ENCODE measurements around the gene FMO1. TPM values are rescaled to one million over a fixed set of nuclear protein-coding genes. Genes with fewer than 3 reads are reported as not detected.
"Not testable (repeated sequence)": the region's sequence is repeated elsewhere in the genome, so short reads cannot be mapped to it uniquely, and the experiment has no call there.

The FMO1 gene
- total RNA-seq, 1 donor from 2014 or later = 1.1 TPM

DNA sequence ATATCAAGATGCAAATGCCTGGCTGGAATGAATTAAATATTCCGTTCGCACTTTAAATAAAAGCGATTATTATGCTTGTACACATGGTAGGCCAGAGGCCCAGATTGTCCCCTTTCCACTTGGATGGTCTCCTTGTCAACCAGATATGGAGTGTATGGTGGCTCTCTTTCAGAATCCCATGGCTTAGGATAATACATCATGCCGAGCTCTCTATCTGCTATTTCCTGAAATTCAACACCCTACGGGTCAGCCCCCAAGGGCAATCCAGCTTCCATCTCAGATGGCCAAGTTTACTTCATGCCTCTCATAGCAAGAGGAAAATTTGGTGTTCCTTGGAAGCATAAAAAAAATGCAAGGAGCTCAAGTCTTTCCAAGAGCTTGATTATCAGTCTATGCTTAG is 25.4 kb upstream of the FMO1 start:
- TF ChIP-seq, protein P1, sequence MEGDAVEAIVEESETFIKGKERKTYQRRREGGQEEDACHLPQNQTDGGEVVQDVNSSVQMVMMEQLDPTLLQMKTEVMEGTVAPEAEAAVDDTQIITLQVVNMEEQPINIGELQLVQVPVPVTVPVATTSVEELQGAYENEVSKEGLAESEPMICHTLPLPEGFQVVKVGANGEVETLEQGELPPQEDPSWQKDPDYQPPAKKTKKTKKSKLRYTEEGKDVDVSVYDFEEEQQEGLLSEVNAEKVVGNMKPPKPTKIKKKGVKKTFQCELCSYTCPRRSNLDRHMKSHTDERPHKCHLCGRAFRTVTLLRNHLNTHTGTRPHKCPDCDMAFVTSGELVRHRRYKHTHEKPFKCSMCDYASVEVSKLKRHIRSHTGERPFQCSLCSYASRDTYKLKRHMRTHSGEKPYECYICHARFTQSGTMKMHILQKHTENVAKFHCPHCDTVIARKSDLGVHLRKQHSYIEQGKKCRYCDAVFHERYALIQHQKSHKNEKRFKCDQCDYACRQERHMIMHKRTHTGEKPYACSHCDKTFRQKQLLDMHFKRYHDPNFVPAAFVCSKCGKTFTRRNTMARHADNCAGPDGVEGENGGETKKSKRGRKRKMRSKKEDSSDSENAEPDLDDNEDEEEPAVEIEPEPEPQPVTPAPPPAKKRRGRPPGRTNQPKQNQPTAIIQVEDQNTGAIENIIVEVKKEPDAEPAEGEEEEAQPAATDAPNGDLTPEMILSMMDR (IDR thresholded peaks at IDR 0.05) = no peak
- Mint-ChIP-seq H3K27me3 (peaks cover 4% of the 10 kb centered on the region), H3K4me3 (no peak overlapping the region), H3K4me1 (no peaks in the 10 kb centered on the region), H3K36me3 (ENCODE audit: low read depth) (no peaks in the 10 kb centered on the region), H3K27ac (no peak overlapping the region), H3K9me3 (peaks cover 3% of the 10 kb centered on the region)
- ATAC-seq (ENCODE audit: low read depth) (no peak), DNase-seq (no peak)
- CTCF ChIA-PET = interaction anchor here (1.0 kb wide), 1 partner anchor 91 kb away, joined by 3 read pairs; the partner anchor contains the start of gene FMO4
- intact Hi-C loops (cut with micrococcal nuclease) = no loop called here
- POLR2A ChIA-PET = no interaction called here

- H3K36me3 Mint-ChIP-seq (ENCODE audit: low read depth); intact Hi-C loops (cut with micrococcal nuclease); H3K27ac Mint-ChIP-seq; ATAC-seq (ENCODE audit: low read depth); H3K4me3 Mint-ChIP-seq; DNase-seq; H3K4me1 Mint-ChIP-seq; POLR2A ChIA-PET; CTCF ChIA-PET; H3K9me3 Mint-ChIP-seq; H3K27me3 Mint-ChIP-seq: not testable (repeated sequence)
These were observed 24.0 kb upstream of the FMO1 start for GRCh38 chr1:171224257-171224656.

DNA sequence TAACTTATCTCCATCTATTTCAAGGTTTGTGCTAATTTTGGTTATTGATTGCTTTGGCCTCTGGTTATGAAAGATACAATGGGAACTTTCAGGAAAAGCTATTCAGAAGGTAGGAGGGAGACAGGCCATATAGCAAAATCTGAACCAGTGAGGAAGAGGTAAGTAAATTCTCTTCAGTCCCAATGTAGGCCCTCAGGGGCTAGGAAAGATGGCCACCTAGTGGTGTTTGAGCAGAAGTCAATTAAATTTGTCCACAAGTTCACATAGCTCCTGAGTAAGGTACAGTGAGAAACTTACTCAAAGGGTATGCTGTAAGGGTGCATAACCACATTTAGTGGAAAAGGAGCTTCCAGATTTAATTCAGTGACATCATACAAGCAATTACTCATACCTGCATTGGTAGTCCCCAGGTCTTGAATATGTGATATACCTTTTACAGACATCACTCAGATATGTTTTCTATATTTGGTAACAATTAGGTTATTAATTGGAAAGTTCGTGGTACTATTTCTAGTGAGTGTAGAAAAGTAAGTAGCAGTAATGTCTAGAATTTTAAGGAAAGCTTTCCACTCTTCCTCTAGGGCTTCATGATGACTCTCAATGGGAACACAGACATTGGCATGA is 21.4 kb upstream of the FMO1 start:
- POLR2A ChIA-PET = no interaction called here
- no peaks in the 10 kb centered on the region for H3K36me3 Mint-ChIP-seq (ENCODE audit: low read depth)
- no peaks in the 10 kb centered on the region for H3K27me3 Mint-ChIP-seq
- CTCF ChIA-PET = interaction anchor here (0.7 to 1.9 kb wide), 6 partner anchors 17 to 1298 kb away, joined by 4 to 8 read pairs (median 4); partner anchors contain the start of gene FMO4
- peak; percentile 52 for ATAC-seq (ENCODE audit: low read depth)
- intact Hi-C loops (cut with micrococcal nuclease) = loop anchor here (1.0 to 5.0 kb wide), 2 partner anchors 146 to 1300 kb away; no protein-coding TSS in a partner anchor
- TF ChIP-seq, protein P1 (IDR thresholded peaks at IDR 0.05) = no peak
- no peak overlapping the region for H3K4me3 Mint-ChIP-seq
- no peaks in the 10 kb centered on the region for H3K4me1 Mint-ChIP-seq
- H3K9me3 Mint-ChIP-seq = peaks cover 3% of the 10 kb centered on the region
- DNase-seq = no peak
- no peak overlapping the region for H3K27ac Mint-ChIP-seq

GRCh38 chr1:171231326-171231725 is 17.0 kb upstream of the FMO1 start:
- H3K9me3 Mint-ChIP-seq = peaks cover 4% of the 10 kb centered on the region
- CTCF ChIA-PET = interaction anchor here (1.3 kb wide), 1 partner anchor 14 kb away, joined by 4 read pairs; no protein-coding TSS in a partner anchor

DNA sequence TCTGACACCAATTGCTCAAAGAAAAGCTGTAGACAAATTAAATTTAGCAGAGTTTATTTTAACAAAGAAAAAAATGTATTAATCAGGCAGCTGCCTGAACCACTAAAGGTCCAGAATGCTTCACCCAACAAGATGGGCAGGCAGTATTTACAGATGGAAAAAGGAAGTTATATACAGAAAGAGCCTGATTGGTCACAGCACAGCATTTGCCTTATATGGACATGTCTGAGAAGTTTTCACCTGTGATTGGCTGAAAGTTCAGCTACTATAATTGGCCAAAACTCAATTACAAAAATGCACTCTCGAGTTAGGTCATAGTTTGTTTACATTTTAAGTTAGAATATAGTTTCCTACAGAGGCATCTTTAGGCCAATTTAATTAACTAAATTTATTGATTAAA is 15.1 kb upstream of the FMO1 start:
- Mint-ChIP-seq H3K27ac (no peak overlapping the region), H3K4me1 (no peaks in the 10 kb centered on the region)

More at GRCh38 chr1:171231326-171231725, 17.0 kb upstream of the FMO1 start:
- peaks cover 4% of the 10 kb centered on the region for H3K27me3 Mint-ChIP-seq
- intact Hi-C loops (cut with micrococcal nuclease) = no loop called here
- ATAC-seq (ENCODE audit: low read depth) = no peak
- H3K4me1 Mint-ChIP-seq = no peaks in the 10 kb centered on the region
- no peak overlapping the region for H3K27ac Mint-ChIP-seq
- TF ChIP-seq, protein P1 (IDR thresholded peaks at IDR 0.05) = no peak
- H3K4me3 Mint-ChIP-seq = no peak overlapping the region
- DNase-seq = no peak
- H3K36me3 Mint-ChIP-seq (ENCODE audit: low read depth) = no peaks in the 10 kb centered on the region
- POLR2A ChIA-PET = no interaction called here

GRCh38 chr1:171236231-171236630 is 12.1 kb upstream of the FMO1 start:
- H3K4me1 Mint-ChIP-seq; ATAC-seq (ENCODE audit: low read depth); DNase-seq; POLR2A ChIA-PET; H3K27ac Mint-ChIP-seq; CTCF ChIA-PET; H3K36me3 Mint-ChIP-seq (ENCODE audit: low read depth); intact Hi-C loops (cut with micrococcal nuclease); H3K4me3 Mint-ChIP-seq: not testable (repeated sequence)
- Mint-ChIP-seq H3K9me3 (peaks cover 17% of the 10 kb centered on the region), H3K27me3 (peaks cover 22% of the 10 kb centered on the region)

More for the DNA sequence above, 15.1 kb upstream of the FMO1 start:
- peaks cover 10% of the 10 kb centered on the region for H3K27me3 Mint-ChIP-seq
- intact Hi-C loops (cut with micrococcal nuclease) = no loop called here
- ChIA-PET POLR2A (no interaction called here), CTCF (no interaction called here)
- no peak overlapping the region for H3K4me3 Mint-ChIP-seq
- ATAC-seq (ENCODE audit: low read depth) (no peak), DNase-seq (no peak)
- TF ChIP-seq, protein P1 (IDR thresholded peaks at IDR 0.05) = no peak
- peaks cover 8% of the 10 kb centered on the region for H3K9me3 Mint-ChIP-seq
- H3K36me3 Mint-ChIP-seq (ENCODE audit: low read depth) = no peaks in the 10 kb centered on the region

All from activated B cell treated with CpG ODN at 0.5 μM for 24 hours (primary cell).